Endodermal cell (in vitro differentiated cells): Measurements from ENCODE around the gene TRPM4. TPM values are rescaled to one million over a fixed set of nuclear protein-coding genes. Genes with fewer than 3 reads are reported as not detected.
A peak's percentile ranks its signal among the peaks of the same experiment; 100 is the strongest.

Experiments used
- DNase-seq: peaks from one replicate; pipeline ENCODE4 v3.0.0-alpha.2; 2017
- H3K27ac ChIP-seq: 2 replicates; pipeline ENCODE4 v1.5.1; 2013; ENCODE audit warnings: mild to moderate bottlenecking, low read depth, low read length, moderate library complexity
- H3K27me3 ChIP-seq: 2 replicates; pipeline ENCODE4 v1.6.1; 2013; ENCODE audit warnings: mild to moderate bottlenecking, low read length, moderate library complexity; ENCODE audit not compliant: insufficient read depth, control insufficient read depth, poor library complexity, severe bottlenecking
- H3K36me3 ChIP-seq: 2 replicates; pipeline ENCODE4 v1.7.0; 2013; ENCODE audit warnings: mild to moderate bottlenecking, low read length, moderate library complexity; ENCODE audit not compliant: control insufficient read depth, insufficient read depth
- H3K4me1 ChIP-seq: one replicate; pipeline ENCODE4 v1.7.0; 2013; ENCODE audit warnings: low read length; ENCODE audit not compliant: control insufficient read depth, insufficient read depth
- H3K4me3 ChIP-seq: 2 replicates; pipeline ENCODE4 v1.5.1; 2013; ENCODE audit warnings: mild to moderate bottlenecking, low read length, moderate library complexity
- H3K9ac ChIP-seq: 2 replicates; pipeline ENCODE4 v1.6.1; 2013; ENCODE audit warnings: mild to moderate bottlenecking, low read length, moderate library complexity; ENCODE audit not compliant: poor library complexity, severe bottlenecking; ENCODE audit errors: extremely low read depth
- H3K9me3 ChIP-seq: 2 replicates; pipeline ENCODE4 v1.6.1; 2013; ENCODE audit warnings: mild to moderate bottlenecking, low read length, moderate library complexity; ENCODE audit not compliant: control insufficient read depth
- H3K27ac Mint-ChIP-seq: 2 replicates; pipeline ENCODE4 v1.8.0; 2020; ENCODE audit warnings: mixed read lengths
- H3K27me3 Mint-ChIP-seq: 2 replicates; pipeline ENCODE4 v1.8.0; 2021; ENCODE audit warnings: mild to moderate bottlenecking, mixed read lengths; ENCODE audit not compliant: insufficient read depth
- H3K36me3 Mint-ChIP-seq: 2 replicates; pipeline ENCODE4 v1.8.0; 2020; ENCODE audit warnings: low read depth, mixed read lengths
- H3K4me1 Mint-ChIP-seq: 2 replicates; pipeline ENCODE4 v1.8.0; 2020; ENCODE audit warnings: mixed read lengths
- H3K4me3 Mint-ChIP-seq: 2 replicates; pipeline ENCODE4 v1.8.0; 2020; ENCODE audit warnings: mild to moderate bottlenecking, moderate library complexity, mixed read lengths
- H3K9me3 Mint-ChIP-seq: 2 replicates; pipeline ENCODE4 v1.8.0; 2020; ENCODE audit warnings: mild to moderate bottlenecking, mixed read lengths
- CTCF ChIP-seq: fragments of 200-600 bp; sonication (generic); conservative IDR thresholded peaks from 2 replicates; pipeline ENCODE4 v1.5.0; 2021; ENCODE audit warnings: antibody characterized with exemption, mild to moderate bottlenecking
- WGBS, 2 experiments: methylation state at CpG; one replicate each; pipeline versions ENCODE4 v1.1.5 to v1.1.7; 2013; ENCODE audit warnings: missing lambda C conversion rate in 2 of 2, mixed read lengths in 1 of 2; ENCODE audit not compliant: insufficient coverage in 1 of 2, insufficient read length in 1 of 2; 5-methylcytosine and 5-hydroxymethylcytosine counted together
- total RNA-seq, 2 donors: library from RNA; stranded (reverse); fragmentation: NEBNext Ultra II Directional in 1 of 2; extraction: Animal tissue kit (Norgen Biotek cat#: 25700) in 1 of 2; gene quantifications; 2 replicates in 1 of 2; 3 replicates in 1 of 2; pipeline ENCODE4 v1.2.1, GENCODE V29; 2021

The TRPM4 gene
- total RNA-seq, 2 donors from 2014 or later = 22.0 to 33.3 TPM

DNA sequence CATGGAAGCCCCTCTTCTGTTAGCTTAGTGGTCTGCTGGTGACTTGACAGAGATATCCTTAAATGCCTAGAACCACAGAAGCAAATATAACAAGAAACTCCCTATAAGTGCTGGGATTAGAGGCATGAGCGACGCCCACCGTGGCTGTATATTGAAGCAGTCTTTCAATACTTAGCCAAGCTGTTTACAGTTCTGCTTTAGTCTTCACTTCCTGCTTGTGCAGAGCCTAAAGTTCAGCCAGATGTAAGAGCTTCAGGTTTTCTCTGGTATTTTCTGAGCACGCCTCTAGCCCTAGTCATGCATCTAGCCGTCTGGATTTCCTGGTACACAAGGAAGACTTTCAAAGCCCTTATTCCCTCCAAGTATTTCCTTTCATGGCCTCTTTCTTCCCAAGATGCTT is 28.5 kb downstream of the TRPM4 start:
- 92 to 95% methylated on average over 5 of the region's 5 CpGs for WGBS, 2 experiments
- Mint-ChIP-seq H3K4me1 (peaks cover 4% of the 10 kb centered on the region), H3K27me3 (no peaks in the 10 kb centered on the region), H3K4me3 (no peak overlapping the region), H3K27ac (no peak overlapping the region), H3K9me3 (peaks cover 5% of the 10 kb centered on the region), H3K36me3 (peaks cover 57% of the 10 kb centered on the region)
- H3K9ac ChIP-seq = no peak overlapping the region
- no peak for DNase-seq
- H3K4me1 ChIP-seq = no peaks in the 10 kb centered on the region
- no peaks in the 10 kb centered on the region for H3K27me3 ChIP-seq
- no peak for TF ChIP-seq CTCF
- H3K27ac ChIP-seq = no peak overlapping the region
- H3K9me3 ChIP-seq = peaks cover 8% of the 10 kb centered on the region
- H3K36me3 ChIP-seq = peaks cover 34% of the 10 kb centered on the region
- H3K4me3 ChIP-seq = no peak overlapping the region

GRCh38 chr19:49188626-49189200 is 31.1 kb downstream of the TRPM4 start:
- H3K27me3 Mint-ChIP-seq = peaks cover 5% of the 10 kb centered on the region
- Histone ChIP-seq H3K9me3 (peaks cover 8% of the 10 kb centered on the region), H3K4me3 (no peak overlapping the region), H3K4me1 (no peaks in the 10 kb centered on the region), H3K27ac (no peak overlapping the region), H3K9ac (no peak overlapping the region), H3K36me3 (peaks cover 38% of the 10 kb centered on the region), H3K27me3 (no peaks in the 10 kb centered on the region)
- 94 to 96% methylated on average over 18 to 21 of the region's 21 CpGs for WGBS, 2 experiments
- H3K36me3 Mint-ChIP-seq = peaks cover 56% of the 10 kb centered on the region
- H3K4me3 Mint-ChIP-seq = no peak overlapping the region
- H3K4me1 Mint-ChIP-seq = peaks cover 4% of the 10 kb centered on the region
- TF ChIP-seq CTCF = peak; percentile 63
- DNase-seq = peak; percentile 64
- H3K27ac Mint-ChIP-seq = no peak overlapping the region
- H3K9me3 Mint-ChIP-seq = peaks cover 5% of the 10 kb centered on the region

GRCh38 chr19:49189259-49189658 is 31.7 kb downstream of the TRPM4 start:
- Mint-ChIP-seq H3K27me3 (peaks cover 10% of the 10 kb centered on the region), H3K9me3 (peaks cover 2% of the 10 kb centered on the region), H3K27ac (no peak overlapping the region), H3K4me3 (no peak overlapping the region), H3K36me3 (peaks cover 52% of the 10 kb centered on the region), H3K4me1 (peaks cover 4% of the 10 kb centered on the region)
- Histone ChIP-seq H3K36me3 (peaks cover 35% of the 10 kb centered on the region), H3K9me3 (peaks cover 8% of the 10 kb centered on the region), H3K4me1 (no peaks in the 10 kb centered on the region), H3K9ac (no peak overlapping the region), H3K27me3 (no peaks in the 10 kb centered on the region), H3K4me3 (no peak overlapping the region), H3K27ac (no peak overlapping the region)
- no peak for DNase-seq
- no peak for TF ChIP-seq CTCF
- 95 to 96% methylated on average over 5 of the region's 5 CpGs for WGBS, 2 experiments
